ENCODE data around the gene KRAS.
"Not testable (repeated sequence)": the region's sequence is repeated elsewhere in the genome, so short reads cannot be mapped to it uniquely, and the experiment has no call there.

KRAS gene

GRCh38 chr12:25293653-25294052 is 42.9 kb upstream of the KRAS start:
- no peak for TF ChIP-seq CSDC2 (CRISPR knock-in tag; IDR thresholded peaks at IDR 0.05)
- no peak for TF ChIP-seq ZFP3 (CRISPR knock-in tag; IDR thresholded peaks at IDR 0.05)
- TF ChIP-seq ZC3H10 (CRISPR knock-in tag; IDR thresholded peaks at IDR 0.05), result no peak
- ATAC-seq, result no peak

- not testable (repeated sequence) for ATAC-seq
Observed at GRCh38 chr12:25292810-25293221, 42.1 kb upstream of the KRAS start.

GRCh38 chr12:25287610-25288009 is 36.9 kb upstream of the KRAS start:
- ATAC-seq, result no peak
- TF ChIP-seq TOX (CRISPR knock-in tag; IDR thresholded peaks at IDR 0.05; ENCODE audit: borderline replicate concordance) (no peak), SNAI2 (CRISPR knock-in tag; IDR thresholded peaks at IDR 0.05) (no peak), PPARA (CRISPR knock-in tag; IDR thresholded peaks at IDR 0.05; ENCODE audit: borderline replicate concordance) (no peak), OSR1 (CRISPR knock-in tag; IDR thresholded peaks at IDR 0.05) (no peak), PATZ1 (CRISPR knock-in tag; IDR thresholded peaks at IDR 0.05; ENCODE audit: borderline replicate concordance) (no peak), TSHZ2 (CRISPR knock-in tag; IDR thresholded peaks at IDR 0.05) (no peak), CREB5 (CRISPR knock-in tag; IDR thresholded peaks at IDR 0.05; ENCODE audit: low read depth) (no peak)

- TF ChIP-seq OSR1 (CRISPR knock-in tag; IDR thresholded peaks at IDR 0.05) (no peak), PPARA (CRISPR knock-in tag; IDR thresholded peaks at IDR 0.05; ENCODE audit: borderline replicate concordance) (no peak), RARB (CRISPR knock-in tag; IDR thresholded peaks at IDR 0.05) (no peak), ISL1 (CRISPR knock-in tag; IDR thresholded peaks at IDR 0.05) (no peak), BACH2 (CRISPR knock-in tag; IDR thresholded peaks at IDR 0.05; ENCODE audit: borderline replicate concordance) (no peak), ESRRG (CRISPR knock-in tag; IDR thresholded peaks at IDR 0.05) (no peak), TCF4 (CRISPR knock-in tag; IDR thresholded peaks at IDR 0.05; ENCODE audit: borderline replicate concordance) (no peak)
Observed at GRCh38 chr12:25286837-25287236, 36.1 kb upstream of the KRAS start.

GRCh38 chr12:25284024-25284423 is 33.3 kb upstream of the KRAS start:
- no peak for ATAC-seq
- TF ChIP-seq SNAI2 (CRISPR knock-in tag; IDR thresholded peaks at IDR 0.05) (no peak), TOX (CRISPR knock-in tag; IDR thresholded peaks at IDR 0.05; ENCODE audit: borderline replicate concordance) (no peak), ZNF70 (CRISPR knock-in tag; IDR thresholded peaks at IDR 0.05) (no peak), ISL1 (CRISPR knock-in tag; IDR thresholded peaks at IDR 0.05) (no peak)

More at GRCh38 chr12:25286837-25287236, 36.1 kb upstream of the KRAS start:
- ATAC-seq, result no peak

GRCh38 chr12:25283006-25283405 is 32.3 kb upstream of the KRAS start:
- ATAC-seq, result no peak

More at GRCh38 chr12:25283006-25283405, 32.3 kb upstream of the KRAS start:
- TF ChIP-seq RARB (CRISPR knock-in tag; IDR thresholded peaks at IDR 0.05) (no peak), ESRRG (CRISPR knock-in tag; IDR thresholded peaks at IDR 0.05) (no peak), ZFP30 (CRISPR knock-in tag; IDR thresholded peaks at IDR 0.05) (no peak), ZNF565 (CRISPR knock-in tag; conservative IDR thresholded peaks at IDR 0.05; ENCODE audit: low read depth) (no peak), ZFP3 (CRISPR knock-in tag; IDR thresholded peaks at IDR 0.05) (no peak), CSDC2 (CRISPR knock-in tag; IDR thresholded peaks at IDR 0.05) (no peak), ZNF8 (CRISPR knock-in tag; IDR thresholded peaks at IDR 0.05) (no peak), GLIS3 (CRISPR knock-in tag; IDR thresholded peaks at IDR 0.05) (no peak), PATZ1 (CRISPR knock-in tag; IDR thresholded peaks at IDR 0.05; ENCODE audit: borderline replicate concordance) (no peak)

All from SK-N-SH treated with all-trans-retinoic acid at 6 μM for 48 hours (cell line).